GM23338 (cell line): ENCODE data around the gene UBA1. TPM values are rescaled to one million over a fixed set of nuclear protein-coding genes. Genes with fewer than 3 reads are reported as not detected.

ENCODE experiments used
- ATAC-seq: fragments of 200-7000 bp; cut with Tn5 transposase; 3 replicates; pipeline ENCODE4 v1.9.1; 2020
- DNase-seq: peaks from one replicate; pipeline ENCODE4 v3.0.0-alpha.2; 2015; ENCODE audit warnings: low spot score
- H2AFZ ChIP-seq: fragments of 200-600 bp; sonication (generic); 2 replicates; pipeline ENCODE4 v1.8.0; 2016; ENCODE audit warnings: antibody characterized with exemption, mild to moderate bottlenecking, moderate library complexity
- H3F3A ChIP-seq: fragments of 200-600 bp; sonication (generic); replicated peaks from 2 replicates; pipeline ENCODE4 v1.8.0; 2017; ENCODE audit warnings: antibody characterized with exemption, mixed run types, low read depth
- H3K27ac ChIP-seq: fragments of 200-600 bp; sonication (generic); 2 replicates; pipeline ENCODE4 v1.6.1; 2016; ENCODE audit warnings: low read depth
- H3K27me3 ChIP-seq: fragments of 200-600 bp; sonication (generic); 2 replicates; pipeline ENCODE4 v1.8.0; 2016; ENCODE audit warnings: mild to moderate bottlenecking, mixed run types, moderate library complexity; ENCODE audit not compliant: insufficient read depth
- H3K36me3 ChIP-seq: fragments of 200-600 bp; sonication (generic); 2 replicates; pipeline ENCODE4 v1.8.0; 2016; ENCODE audit warnings: mild to moderate bottlenecking; ENCODE audit not compliant: insufficient read depth
- H3K4me1 ChIP-seq: fragments of 200-600 bp; sonication (generic); 2 replicates; pipeline ENCODE4 v1.8.0; 2016; ENCODE audit warnings: mild to moderate bottlenecking, moderate library complexity; ENCODE audit not compliant: insufficient read depth
- H3K4me2 ChIP-seq: fragments of 200-600 bp; sonication (generic); 2 replicates; pipeline ENCODE4 v1.7.1; 2017; ENCODE audit warnings: mixed run types
- H3K4me3 ChIP-seq: fragments of 200-600 bp; sonication (generic); 2 replicates; pipeline ENCODE4 v1.6.1; 2016; ENCODE audit warnings: mixed run types
- H3K79me2 ChIP-seq: fragments of 200-600 bp; sonication (generic); replicated peaks from 2 replicates; pipeline ENCODE4 v1.8.0; 2017; ENCODE audit warnings: mild to moderate bottlenecking; ENCODE audit not compliant: insufficient read depth
- H3K9me2 ChIP-seq: fragments of 200-600 bp; sonication (generic); 2 replicates; pipeline ENCODE4 v1.8.0; 2017; ENCODE audit not compliant: insufficient read depth
- H4K20me1 ChIP-seq: fragments of 200-600 bp; sonication (generic); replicated peaks from 2 replicates; pipeline ENCODE4 v1.8.0; 2017; ENCODE audit warnings: mild to moderate bottlenecking; ENCODE audit not compliant: insufficient read depth
- H3K27ac Mint-ChIP-seq: 2 replicates; pipeline ENCODE4 v1.8.0; 2020; ENCODE audit warnings: inconsistent platforms, mild to moderate bottlenecking, moderate library complexity, mixed read lengths
- H3K27me3 Mint-ChIP-seq: 3 replicates; pipeline ENCODE4 v1.8.0; 2022; ENCODE audit warnings: low read depth, mild to moderate bottlenecking, moderate library complexity, mixed read lengths, inconsistent platforms; ENCODE audit not compliant: insufficient read depth, poor library complexity
- H3K36me3 Mint-ChIP-seq: 3 replicates; pipeline ENCODE4 v1.8.0; 2021; ENCODE audit warnings: low read depth, mild to moderate bottlenecking, inconsistent platforms, moderate library complexity, mixed read lengths
- H3K4me1 Mint-ChIP-seq: 3 replicates; pipeline ENCODE4 v1.8.0; 2020; ENCODE audit warnings: mild to moderate bottlenecking, inconsistent platforms, mixed read lengths
- H3K4me3 Mint-ChIP-seq: 3 replicates; pipeline ENCODE4 v1.8.0; 2021; ENCODE audit warnings: moderate library complexity, mild to moderate bottlenecking, inconsistent platforms, mixed read lengths
- H3K9me3 Mint-ChIP-seq: 3 replicates; pipeline ENCODE4 v1.8.0; 2020; ENCODE audit warnings: moderate library complexity, mild to moderate bottlenecking, inconsistent platforms, mixed read lengths
- CREB1 ChIP-seq: fragments of 250-450 bp; sonication (Bioruptor Pico); IDR thresholded peaks from 2 replicates; pipeline ENCODE4 v1.5.0; 2020; ENCODE audit warnings: low read depth, mild to moderate bottlenecking, moderate library complexity
- ETS1 ChIP-seq: IDR thresholded peaks from 2 replicates; pipeline ENCODE4 v1.6.1; 2016; ENCODE audit warnings: antibody characterized with exemption
- EZH2 ChIP-seq: fragments of 200-600 bp; sonication (generic); IDR thresholded peaks from one replicate; pipeline ENCODE4 v1.8.0; 2017; ENCODE audit warnings: antibody characterized with exemption, mild to moderate bottlenecking, low read depth; ENCODE audit not compliant: unreplicated experiment
- EZH2phosphoT487 ChIP-seq: fragments of 200-600 bp; sonication (generic); IDR thresholded peaks from one replicate; pipeline ENCODE4 v1.8.1; 2018; ENCODE audit warnings: antibody characterized with exemption; ENCODE audit not compliant: unreplicated experiment
- JUNB ChIP-seq: IDR thresholded peaks from one replicate; pipeline ENCODE4 v1.6.1; 2016; ENCODE audit warnings: antibody characterized with exemption; ENCODE audit not compliant: unreplicated experiment
- NANOG ChIP-seq: IDR thresholded peaks from 2 replicates; pipeline ENCODE4 v1.6.1; 2016; ENCODE audit warnings: antibody characterized with exemption, borderline replicate concordance
- POLR2AphosphoS5 ChIP-seq: IDR thresholded peaks from 2 replicates; pipeline ENCODE4 v1.6.1; 2016; ENCODE audit warnings: antibody characterized with exemption, low read depth
- REST ChIP-seq: IDR thresholded peaks from one replicate; pipeline ENCODE4 v1.6.1; 2018; ENCODE audit warnings: antibody characterized with exemption; ENCODE audit not compliant: unreplicated experiment
- STAT1 ChIP-seq: IDR thresholded peaks from one replicate; pipeline ENCODE4 v1.6.1; 2016; ENCODE audit warnings: antibody characterized with exemption; ENCODE audit not compliant: unreplicated experiment
- ZNF114 ChIP-seq: fragments of 250-450 bp; sonication (Bioruptor Pico); IDR thresholded peaks from 2 replicates; pipeline ENCODE4 v1.5.0; 2020; ENCODE audit warnings: mild to moderate bottlenecking, moderate library complexity
- ZNF462 ChIP-seq: fragments of 250-450 bp; sonication (Bioruptor Pico); IDR thresholded peaks from 2 replicates; pipeline ENCODE4 v1.5.0; 2020; ENCODE audit warnings: mild to moderate bottlenecking, moderate library complexity
- polyA plus RNA-seq: library from polyadenylated mRNA; unstranded; fragments of >200 nt; fragmentation: Nextera tagmentation; extraction: Ambion mirVana; gene quantifications from 2 replicates; pipeline ENCODE4 v1.2.1, GENCODE V29; 2016
- total RNA-seq: library from RNA; depleted of rRNA; stranded (reverse); fragments of >200 nt; shearing (Covaris generic); gene quantifications from 2 replicates; pipeline ENCODE4 v1.2.3, GENCODE V29; 2014

Gene UBA1
- total and polyA plus RNA-seq, 2 experiments from 2014 or later = 104 to 377 TPM

GRCh38 chrX:47170861-47171692 lies 22.6 kb upstream of the UBA1 start (continued):
- no peak for TF ChIP-seq REST
- no peak for TF ChIP-seq ZNF114 (CRISPR knock-in tag)
- no peak for TF ChIP-seq JUNB
- no peak for TF ChIP-seq EZH2
- no peak for TF ChIP-seq POLR2AphosphoS5
- TF ChIP-seq NANOG = no peak
- TF ChIP-seq STAT1 = no peak
- TF ChIP-seq EZH2phosphoT487 = no peak

GRCh38 chrX:47171996-47172395 lies 21.6 kb upstream of the UBA1 start:
- Mint-ChIP-seq H3K36me3 (peaks cover 34% of the 10 kb centered on the region), H3K27me3 (peaks cover 5% of the 10 kb centered on the region)
- 0 out of 2 replicates have a peak, but pooled peaks cover 2% of the 10 kb centered on the region for H3K36me3 ChIP-seq
- TF ChIP-seq ETS1 (no peak), STAT1 (no peak), ZNF114 (CRISPR knock-in tag) (no peak), NANOG (no peak), POLR2AphosphoS5 (no peak), CREB1 (CRISPR knock-in tag) (no peak), ZNF462 (CRISPR knock-in tag) (no peak)

More at GRCh38 chrX:47171996-47172395, 21.6 kb upstream of the UBA1 start:
- Mint-ChIP-seq H3K27ac (no peak overlapping the region), H3K9me3 (no peaks in the 10 kb centered on the region; the same call in 2 of the 3 replicates), H3K4me1 (no peaks in the 10 kb centered on the region; the same call in 2 of the 3 replicates), H3K4me3 (no peak overlapping the region)
- Histone ChIP-seq H3K27me3 (no peaks in the 10 kb centered on the region), H3F3A (no peaks in the 10 kb centered on the region), H3K79me2 (peaks cover 4% of the 10 kb centered on the region; the same call in 1 of the 2 replicates), H3K4me3 (no peak overlapping the region), H2AFZ (no peak overlapping the region), H4K20me1 (no peaks in the 10 kb centered on the region), H3K4me2 (no peak overlapping the region), H3K9me2 (no peaks in the 10 kb centered on the region), H3K4me1 (no peaks in the 10 kb centered on the region), H3K27ac (no peak overlapping the region)
- no peak for ATAC-seq
- DNase-seq = no peak
